ENCODE results near the gene RGL1. TPM values are rescaled to one million over a fixed set of nuclear protein-coding genes. Genes with fewer than 3 reads are reported as not detected.
A peak's percentile ranks its signal among the peaks of the same experiment; 100 is the strongest.
"Not testable (repeated sequence)": the region's sequence is repeated elsewhere in the genome, so short reads cannot be mapped to it uniquely, and the experiment has no call there.

RGL1 gene
- total RNA-seq, 1 experiment from 2014 or later: 18.3 TPM

- not testable (repeated sequence) for DNase-seq (ENCODE audit: low read depth)
These were observed 19.0 kb upstream of the RGL1 start for GRCh38 chr1:183785921-183786320.

GRCh38 chr1:183787704-183788103 lies 17.2 kb upstream of the RGL1 start:
- no peak for DNase-seq (ENCODE audit: low read depth)

- DNase-seq (ENCODE audit: low read depth): no peak
These were observed 13.6 kb upstream of the RGL1 start for GRCh38 chr1:183791319-183791718.

GRCh38 chr1:183792300-183792699 lies 12.6 kb upstream of the RGL1 start:
- DNase-seq (ENCODE audit: low read depth): no peak

- no peak for DNase-seq (ENCODE audit: low read depth)
These were observed 10.8 kb upstream of the RGL1 start for GRCh38 chr1:183794088-183794487.

- no peak for DNase-seq (ENCODE audit: low read depth)
These were observed 4.5 kb upstream of the RGL1 start for GRCh38 chr1:183800449-183800848.

- no peak for DNase-seq (ENCODE audit: low read depth)
These were observed 3.3 kb upstream of the RGL1 start for GRCh38 chr1:183801649-183802048.

GRCh38 chr1:183804387-183804786 lies 533 bp upstream of the RGL1 start:
- DNase-seq (ENCODE audit: low read depth): peak; percentile 56

- peak; percentile 27 for DNase-seq (ENCODE audit: low read depth)
These were observed 1.2 kb downstream of the RGL1 start for GRCh38 chr1:183806125-183806524.

- no peak for DNase-seq (ENCODE audit: low read depth)
These were observed 1.8 kb downstream of the RGL1 start for GRCh38 chr1:183806675-183807074.

GRCh38 chr1:183807549-183808168 lies 2.7 kb downstream of the RGL1 start:
- peak; percentile 93 for DNase-seq (ENCODE audit: low read depth)

- peak; percentile 76 for DNase-seq (ENCODE audit: low read depth)
These were observed 3.5 kb downstream of the RGL1 start for GRCh38 chr1:183808296-183809027.

- peak; percentile 75 for DNase-seq (ENCODE audit: low read depth)
These were observed 5.2 kb downstream of the RGL1 start for GRCh38 chr1:183810121-183810520.

GRCh38 chr1:183810756-183811544 lies 6.0 kb downstream of the RGL1 start:
- no peak for DNase-seq (ENCODE audit: low read depth)

- DNase-seq (ENCODE audit: low read depth): no peak
These were observed 7.2 kb downstream of the RGL1 start for GRCh38 chr1:183812128-183812527.

GRCh38 chr1:183812686-183813569 lies 8.0 kb downstream of the RGL1 start:
- peak; percentile 77 for DNase-seq (ENCODE audit: low read depth)

GRCh38 chr1:183814121-183814681 lies 9.3 kb downstream of the RGL1 start:
- DNase-seq (ENCODE audit: low read depth): no peak

GRCh38 chr1:183816110-183816509 lies 11.2 kb downstream of the RGL1 start:
- DNase-seq (ENCODE audit: low read depth): no peak

- DNase-seq (ENCODE audit: low read depth): peak; percentile 62
These were observed 12.8 kb downstream of the RGL1 start for GRCh38 chr1:183817576-183818288.

- DNase-seq (ENCODE audit: low read depth): no peak
These were observed 14.1 kb downstream of the RGL1 start for GRCh38 chr1:183819059-183819458.

All from M059J (cell line).